MCF 10A (cell line): ENCODE results near the gene PTBP1. TPM values are rescaled to one million over a fixed set of nuclear protein-coding genes. Genes with fewer than 3 reads are reported as not detected.

Source experiments
- BruUV-seq: library from RNA; stranded (reverse); fragments of 400-500 nt; replicated peaks from 2 replicates; lab custom pipeline; 2021; lab: Mats Ljungman, UMichigan
- CTCF ChIA-PET: fragments of 300-600 bp; sonication (Branson Sonifier 250); formaldehyde crosslinking; extraction: SDS; loops from one replicate; lab custom pipeline; 2021; ENCODE audit warnings: antibody characterized with exemption, inconsistent platforms; lab: Yijun Ruan, JAX
- POLR2A ChIA-PET: fragments of 300-600, 350-650 bp; sonication (Branson Sonifier 250); formaldehyde crosslinking; extraction: SDS; loops from one replicate; lab custom pipeline; 2020; ENCODE audit warnings: antibody characterized with exemption, inconsistent platforms; lab: Yijun Ruan, JAX
- DNase-seq: peaks from one replicate; pipeline ENCODE4 v3.0.0-alpha.2; 2018; ENCODE audit not compliant: unreplicated experiment
- H3K27ac Mint-ChIP-seq: one replicate; pipeline ENCODE4 v1.8.0; 2022; ENCODE audit warnings: mild to moderate bottlenecking, low read depth, mixed read lengths; ENCODE audit not compliant: unreplicated experiment
- H3K27me3 Mint-ChIP-seq: one replicate; pipeline ENCODE4 v1.8.0; 2022; ENCODE audit warnings: mixed read lengths; ENCODE audit not compliant: insufficient read depth, unreplicated experiment
- H3K36me3 Mint-ChIP-seq: one replicate; pipeline ENCODE4 v1.8.0; 2022; ENCODE audit warnings: mild to moderate bottlenecking, moderate library complexity, mixed read lengths; ENCODE audit not compliant: insufficient read depth, unreplicated experiment
- H3K4me1 Mint-ChIP-seq: one replicate; pipeline ENCODE4 v1.8.0; 2022; ENCODE audit warnings: mixed read lengths; ENCODE audit not compliant: insufficient read depth, unreplicated experiment
- H3K4me3 Mint-ChIP-seq: one replicate; pipeline ENCODE4 v1.8.0; 2022; ENCODE audit warnings: mild to moderate bottlenecking, moderate library complexity, mixed read lengths; ENCODE audit not compliant: unreplicated experiment
- H3K9me3 Mint-ChIP-seq: one replicate; pipeline ENCODE4 v1.8.0; 2022; ENCODE audit warnings: mixed read lengths; ENCODE audit not compliant: unreplicated experiment
- CTCF ChIP-seq: fragments of 200-600 bp; IDR thresholded peaks from one replicate; pipeline ENCODE4 v1.8.0; 2022; ENCODE audit warnings: antibody characterized with exemption, mild to moderate bottlenecking; ENCODE audit not compliant: unreplicated experiment
- intact Hi-C: fragments of 100-400 bp; cut with micrococcal nuclease; formaldehyde crosslinking; loops from 2 replicates; pipeline ENCODE4 v1.14.1; 2022
- total RNA-seq: library from RNA; stranded (reverse); gene quantifications from 2 replicates; pipeline ENCODE4 v1.2.3, GENCODE V29; 2022

PTBP1 gene
- total RNA-seq, 1 experiment from 2014 or later: 431 TPM

GRCh38 chr19:804419-805165, 7.3 kb downstream of the PTBP1 start:
- no peak for TF ChIP-seq CTCF
- POLR2A ChIA-PET: interaction anchor here (0.6 kb wide), 1 partner anchor 20 kb away, joined by 3 read pairs; no protein-coding TSS in a partner anchor
- Mint-ChIP-seq H3K27ac (no peak overlapping the region), H3K36me3 (peaks cover 77% of the 10 kb centered on the region), H3K9me3 (no peaks in the 10 kb centered on the region), H3K4me1 (peaks cover 26% of the 10 kb centered on the region), H3K4me3 (no peak overlapping the region), H3K27me3 (no peaks in the 10 kb centered on the region)
- BruUV-seq: TSS peak; percentile 2
- DNase-seq: no peak
- CTCF ChIA-PET: interaction anchor here (0.6 kb wide), 1 partner anchor 35 kb away, joined by 3 read pairs; no protein-coding TSS in a partner anchor
- intact Hi-C loops: no loop called here

GRCh38 chr19:805166-805551, 7.9 kb downstream of the PTBP1 start:
- H3K27me3 Mint-ChIP-seq: no peaks in the 10 kb centered on the region
- H3K4me3 Mint-ChIP-seq: no peak overlapping the region

GRCh38 chr19:805600-806550, 8.6 kb downstream of the PTBP1 start:
- Mint-ChIP-seq H3K4me1 (peaks cover 16% of the 10 kb centered on the region), H3K36me3 (peaks cover 77% of the 10 kb centered on the region), H3K9me3 (no peaks in the 10 kb centered on the region), H3K27me3 (no peaks in the 10 kb centered on the region), H3K4me3 (no peak overlapping the region), H3K27ac (no peak overlapping the region)
- POLR2A ChIA-PET: interaction anchor here (0.7 kb wide), 1 partner anchor 143 kb away, joined by 3 read pairs; no protein-coding TSS in a partner anchor
- no peak for TF ChIP-seq CTCF
- BruUV-seq: no TSS peak
- intact Hi-C loops: no loop called here
- no peak for DNase-seq
- CTCF ChIA-PET: no interaction called here

More at GRCh38 chr19:805166-805551, 7.9 kb downstream of the PTBP1 start:
- CTCF ChIA-PET: no interaction called here
- intact Hi-C loops: no loop called here
- TF ChIP-seq CTCF: no peak
- Mint-ChIP-seq H3K4me1 (peaks cover 22% of the 10 kb centered on the region), H3K36me3 (peaks cover 77% of the 10 kb centered on the region), H3K9me3 (no peaks in the 10 kb centered on the region), H3K27ac (no peak overlapping the region)
- no TSS peak for BruUV-seq
- POLR2A ChIA-PET: interaction anchor here (0.6 kb wide), 1 partner anchor 20 kb away, joined by 3 read pairs; no protein-coding TSS in a partner anchor
- DNase-seq: no peak
